HG02610 (cell line): ENCODE data around the gene HDLBP.
"Not testable (repeated sequence)": the region's sequence is repeated elsewhere in the genome, so short reads cannot be mapped to it uniquely, and the experiment has no call there.

Experiments
- ATAC-seq: cut with Tn5 transposase; IDR thresholded peaks from one replicate; pipeline ENCODE4 v1.9.1; 2021; ENCODE audit warnings: mild to moderate bottlenecking, moderate library complexity; ENCODE audit not compliant: unreplicated experiment

Gene HDLBP

GRCh38 chr2:241307055-241307454 lies 8.4 kb downstream of the HDLBP start:
- no peak for ATAC-seq

DNA sequence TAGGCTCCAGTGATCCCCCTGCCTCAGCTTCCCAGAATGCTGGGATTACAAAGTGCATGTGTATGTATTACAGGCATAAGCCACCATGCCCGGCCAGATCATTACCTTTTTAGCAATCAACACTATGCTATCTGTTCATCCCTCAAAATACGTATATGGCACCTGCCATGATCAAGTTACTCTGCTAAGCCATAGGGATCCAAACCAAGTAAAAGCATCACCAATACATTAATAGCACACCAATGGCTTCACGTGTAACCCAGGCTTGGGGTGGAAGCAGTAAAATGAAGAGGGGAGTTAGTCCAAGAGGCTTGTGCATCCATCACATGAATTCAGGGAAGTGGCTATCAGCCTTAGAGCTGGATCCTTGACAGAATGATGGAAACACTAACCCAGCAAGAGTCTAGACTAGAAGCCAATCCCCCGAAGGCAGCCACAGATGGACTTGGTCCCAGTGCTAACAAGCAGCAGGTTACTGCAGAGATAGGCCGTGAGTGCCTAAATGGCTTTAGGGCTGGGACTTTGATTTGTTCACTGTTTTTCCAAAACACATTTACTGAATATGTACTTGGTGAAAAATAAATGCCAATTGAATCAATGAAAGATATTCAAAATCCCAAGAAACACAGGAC lies 11.3 kb downstream of the HDLBP start:
- no peak for ATAC-seq

GRCh38 chr2:241302759-241303651 lies 12.5 kb downstream of the HDLBP start:
- no peak for ATAC-seq

DNA sequence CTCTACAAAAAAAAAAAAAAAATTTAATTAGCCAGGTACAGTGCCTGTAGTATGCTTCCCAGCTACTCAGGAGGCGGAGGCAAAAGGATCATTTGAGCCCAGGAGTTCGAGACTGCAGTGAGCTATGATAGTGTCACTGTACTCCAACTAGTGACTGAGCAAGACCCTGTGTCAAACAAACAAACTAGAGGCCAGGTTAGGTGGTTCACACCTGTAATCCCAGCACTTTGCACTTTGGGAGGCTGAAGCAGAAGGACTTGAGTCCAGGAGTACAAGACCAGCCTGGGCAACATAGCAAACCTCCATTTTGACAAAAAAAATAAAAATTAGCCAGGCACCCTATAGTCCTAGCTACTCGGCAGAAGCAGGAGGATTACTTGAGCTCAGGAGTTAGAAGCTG lies 13.4 kb downstream of the HDLBP start:
- ATAC-seq, result no peak

GRCh38 chr2:241300000-241300399 lies 15.5 kb downstream of the HDLBP start:
- no peak for ATAC-seq

- ATAC-seq, result no peak
Observed at GRCh38 chr2:241298673-241299072, 16.8 kb downstream of the HDLBP start.

DNA sequence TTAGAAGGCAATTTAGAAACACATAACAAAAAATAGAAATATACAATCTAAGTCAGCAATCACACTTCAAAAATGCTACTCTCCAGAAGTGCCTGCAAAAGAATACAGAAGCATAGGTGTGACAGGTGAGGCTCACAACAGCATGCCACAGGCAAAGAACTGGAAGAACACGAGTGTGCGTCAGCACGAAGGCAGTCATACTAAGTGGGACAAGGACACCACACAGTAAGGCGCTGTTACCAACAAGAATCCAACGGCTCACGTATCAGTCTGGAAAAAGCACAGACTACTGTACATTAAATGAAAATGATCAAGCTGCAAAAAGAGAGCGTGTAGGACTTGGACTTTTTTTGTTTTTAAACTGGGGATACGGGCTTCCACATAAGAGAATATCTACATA lies 18.7 kb downstream of the HDLBP start:
- no peak for ATAC-seq

- ATAC-seq, result no peak
Observed at GRCh38 chr2:241295326-241296095, 20.0 kb downstream of the HDLBP start.

DNA sequence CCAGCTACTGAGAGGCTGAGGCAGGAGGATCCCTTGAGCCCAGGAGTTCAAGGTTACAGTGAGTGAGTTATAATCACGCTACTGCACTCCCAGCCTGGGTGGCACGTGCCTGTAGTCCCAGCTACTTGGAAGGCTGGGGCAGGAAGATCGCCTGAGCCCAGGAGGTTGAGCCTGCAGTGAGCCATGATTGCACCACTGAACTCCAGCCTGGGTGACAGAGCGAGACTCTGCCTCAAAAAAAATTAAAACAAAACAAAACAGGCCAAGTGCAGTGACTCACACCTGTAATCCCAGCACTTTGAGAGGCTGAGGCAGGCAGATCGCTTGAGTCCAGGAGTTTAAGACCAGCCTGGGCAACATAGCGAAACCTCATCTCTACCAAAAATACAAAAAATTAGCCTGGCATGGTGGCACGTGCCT lies 22.1 kb downstream of the HDLBP start:
- not testable (repeated sequence) for ATAC-seq

GRCh38 chr2:241291977-241292376 lies 23.5 kb downstream of the HDLBP start:
- no peak for ATAC-seq

- ATAC-seq, result no peak
Observed at GRCh38 chr2:241291153-241291552, 24.3 kb downstream of the HDLBP start.

GRCh38 chr2:241289597-241289996 lies 25.9 kb downstream of the HDLBP start:
- ATAC-seq, result no peak

DNA sequence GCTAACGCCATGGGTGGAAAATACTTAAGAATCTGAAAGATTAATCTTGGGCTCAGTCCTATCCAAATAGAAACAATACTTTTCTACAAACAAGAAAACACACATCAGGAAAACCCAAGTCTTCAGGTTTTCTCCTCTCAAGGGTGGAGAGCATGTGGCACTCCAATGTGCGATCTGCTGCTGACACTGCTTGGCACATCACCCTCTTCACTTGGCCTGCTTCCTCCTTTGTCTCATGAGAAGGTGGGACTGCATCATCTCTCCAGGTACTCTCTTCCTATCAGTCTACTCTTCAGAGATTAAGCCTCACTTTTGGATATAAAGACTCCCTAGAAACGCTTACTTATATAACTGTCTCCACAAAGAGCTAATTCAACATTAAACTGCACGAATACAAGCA lies 26.4 kb downstream of the HDLBP start:
- ATAC-seq, result no peak

GRCh38 chr2:241288324-241288888 lies 27.1 kb downstream of the HDLBP start:
- no peak for ATAC-seq

- ATAC-seq, result no peak
Observed at GRCh38 chr2:241286348-241287090, 29.0 kb downstream of the HDLBP start.

- no peak for ATAC-seq
Observed at GRCh38 chr2:241285596-241285995, 29.9 kb downstream of the HDLBP start.

- no peak for ATAC-seq
Observed at GRCh38 chr2:241282555-241282954, 32.9 kb downstream of the HDLBP start.

DNA sequence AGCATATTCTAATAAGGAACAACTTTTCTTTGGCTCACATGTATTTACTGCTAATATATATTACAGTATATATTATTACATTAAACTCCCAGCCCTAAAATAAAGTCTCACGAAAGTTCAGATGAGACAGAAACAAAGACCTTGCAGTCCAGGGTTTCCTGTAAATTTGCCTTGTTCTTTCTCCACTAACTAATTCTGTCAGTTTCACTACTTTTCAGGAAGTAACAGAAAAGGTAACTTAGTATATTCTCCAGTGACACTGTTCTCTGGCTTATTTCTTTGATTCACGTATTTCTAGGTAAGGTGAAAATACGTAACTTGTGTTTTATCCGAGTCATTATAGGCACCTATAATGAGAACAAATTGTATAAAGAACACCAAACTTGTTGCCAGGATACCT lies 35.2 kb downstream of the HDLBP start:
- no peak for ATAC-seq

- ATAC-seq, result no peak
Observed at GRCh38 chr2:241279828-241280227, 35.6 kb downstream of the HDLBP start.

GRCh38 chr2:241279413-241279812 lies 36.1 kb downstream of the HDLBP start:
- no peak for ATAC-seq

DNA sequence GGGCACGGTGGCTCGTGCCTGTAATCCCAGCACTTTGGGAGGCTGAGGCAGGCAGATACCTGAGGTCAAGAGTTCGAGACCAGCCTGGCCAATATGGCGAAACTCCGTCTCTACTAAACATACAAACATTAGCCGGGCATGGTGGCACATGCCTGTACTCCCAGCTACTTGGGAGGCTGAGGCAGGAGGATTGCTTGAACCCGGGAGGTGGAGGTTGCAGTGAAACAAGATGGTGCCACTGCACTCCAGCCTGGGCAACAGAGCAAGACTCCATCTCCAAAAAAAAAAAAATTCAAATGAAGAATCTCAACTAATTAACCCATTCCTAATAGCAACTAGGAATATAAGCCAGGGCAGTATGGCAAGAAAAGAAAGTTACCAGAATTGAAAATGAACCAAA lies 37.2 kb downstream of the HDLBP start:
- not testable (repeated sequence) for ATAC-seq
